GM18526 (cell line): ENCODE measurements around the gene DNM3.

ENCODE experiments used
- POLR2A ChIP-seq: IDR thresholded peaks from 3 replicates; pipeline ENCODE4 v1.6.1; 2011; ENCODE audit not compliant: insufficient read length; ENCODE audit errors: extremely low read depth

The DNM3 gene

DNA sequence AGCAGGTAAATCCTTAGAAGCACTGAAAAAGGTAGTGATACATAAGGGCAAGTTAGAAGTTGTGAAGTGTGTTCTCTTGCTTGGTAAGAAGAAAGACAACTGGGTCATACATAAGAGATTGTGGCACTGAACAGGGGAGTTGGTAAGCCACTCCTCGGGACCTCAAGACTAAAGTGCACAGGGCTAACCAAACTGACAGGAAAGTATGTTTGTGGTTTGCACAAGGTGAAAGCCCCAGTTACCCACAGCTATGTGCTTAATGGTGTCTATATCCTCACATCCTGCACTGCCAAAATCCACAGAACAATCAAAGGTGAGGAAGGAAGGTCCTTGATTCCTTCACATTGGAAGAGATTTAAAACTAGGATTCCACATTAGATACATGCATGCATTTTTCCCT lies 276.5 kb downstream of the DNM3 start:
- TF ChIP-seq POLR2A: no peak

GRCh38 chr1:172118618-172119017 lies 277.3 kb downstream of the DNM3 start:
- no peak for TF ChIP-seq POLR2A

GRCh38 chr1:172119184-172119583 lies 277.9 kb downstream of the DNM3 start:
- no peak for TF ChIP-seq POLR2A

GRCh38 chr1:172120381-172120780 lies 279.1 kb downstream of the DNM3 start:
- no peak for TF ChIP-seq POLR2A

GRCh38 chr1:172121081-172121717 lies 279.9 kb downstream of the DNM3 start:
- no peak for TF ChIP-seq POLR2A

GRCh38 chr1:172122381-172122780 lies 281.1 kb downstream of the DNM3 start:
- TF ChIP-seq POLR2A: no peak

DNA sequence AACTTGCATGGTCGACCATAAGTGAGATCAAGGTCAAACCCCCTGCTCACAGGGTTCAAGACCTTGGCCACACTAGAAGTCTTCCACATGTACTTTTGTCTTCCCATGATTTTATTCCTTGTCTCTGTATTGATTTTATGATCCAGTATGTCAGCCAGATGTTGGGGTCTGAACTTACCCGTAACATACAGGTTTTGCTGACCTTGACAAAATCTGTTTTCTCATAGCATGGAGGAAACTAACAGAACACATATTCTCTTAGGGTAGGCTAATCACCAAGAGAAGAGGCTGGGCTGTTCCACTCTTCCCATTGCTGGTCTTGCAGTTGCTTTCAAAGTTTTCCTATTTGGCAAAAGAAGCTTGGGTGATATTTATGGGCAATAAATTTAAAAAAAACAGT lies 284.0 kb downstream of the DNM3 start:
- TF ChIP-seq POLR2A: no peak

DNA sequence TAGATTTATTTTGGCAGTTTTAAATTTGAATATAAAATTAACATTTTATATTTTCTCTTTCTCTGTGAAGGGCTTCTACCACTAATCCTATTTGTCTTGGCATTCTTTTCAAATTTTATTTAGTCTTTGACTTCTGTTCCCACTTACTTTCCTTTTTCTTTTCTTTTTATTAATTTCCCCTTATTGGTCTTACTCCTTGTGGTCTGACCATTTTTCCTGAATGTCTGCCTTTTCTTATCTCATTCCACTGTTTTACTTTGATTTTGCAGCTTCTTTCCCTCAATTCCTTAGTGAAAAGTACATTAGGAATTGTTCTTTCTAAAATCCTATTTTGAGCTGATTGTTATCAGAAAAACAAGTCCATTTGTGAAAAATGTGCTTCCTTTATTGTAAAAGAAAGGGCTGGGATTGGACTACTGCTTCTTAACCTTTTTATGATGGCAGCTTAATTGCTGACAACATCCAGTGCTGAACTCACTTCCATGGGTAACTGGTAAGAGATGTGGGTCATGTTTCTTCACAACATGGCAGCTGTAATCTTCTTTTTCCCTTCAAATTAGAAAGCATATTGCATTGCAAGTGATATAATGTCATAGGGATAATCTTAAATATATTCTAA lies 284.6 kb downstream of the DNM3 start:
- TF ChIP-seq POLR2A: no peak

GRCh38 chr1:172132836-172133235 lies 291.5 kb downstream of the DNM3 start:
- TF ChIP-seq POLR2A: no peak

GRCh38 chr1:172134087-172134731 lies 292.9 kb downstream of the DNM3 start:
- TF ChIP-seq POLR2A: no peak

DNA sequence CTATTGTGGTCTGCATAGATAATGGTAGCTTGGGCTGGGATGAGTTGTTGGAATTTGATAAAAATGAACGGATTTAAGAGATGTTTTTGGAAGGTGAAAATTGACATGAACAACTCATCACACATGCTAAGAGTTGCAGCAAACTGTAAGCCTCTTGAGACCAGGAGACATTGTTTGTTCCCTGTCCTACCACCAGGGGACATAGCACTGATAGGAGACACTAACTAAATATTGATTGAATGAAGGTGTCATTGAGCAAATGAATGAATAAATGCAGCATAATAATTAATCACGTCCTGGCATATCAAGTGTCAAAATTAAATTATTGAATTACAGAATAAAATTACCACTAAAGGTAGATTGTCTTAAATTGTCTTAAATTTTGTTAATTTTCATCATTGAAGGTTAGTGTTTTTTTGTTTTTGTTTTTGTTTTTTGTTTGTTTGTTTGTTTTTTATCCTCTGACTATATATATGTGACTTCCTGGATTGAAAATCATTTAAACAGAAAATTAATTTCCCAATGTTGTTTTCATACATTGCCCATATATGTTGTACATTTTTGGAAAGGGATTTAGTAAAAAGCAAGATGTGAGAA lies 293.9 kb downstream of the DNM3 start:
- TF ChIP-seq POLR2A: no peak

GRCh38 chr1:172135978-172136610 lies 294.8 kb downstream of the DNM3 start:
- TF ChIP-seq POLR2A: no peak

GRCh38 chr1:172136925-172137324 lies 295.6 kb downstream of the DNM3 start:
- TF ChIP-seq POLR2A: no peak

- no peak for TF ChIP-seq POLR2A
Observed at GRCh38 chr1:172137703-172138454, 296.6 kb downstream of the DNM3 start.

GRCh38 chr1:172138634-172139033 lies 297.3 kb downstream of the DNM3 start:
- TF ChIP-seq POLR2A: no peak
